ENCODE data around the gene CC2D2A. TPM values are rescaled to one million over a fixed set of nuclear protein-coding genes. Genes with fewer than 3 reads are reported as not detected.

CC2D2A gene
- total RNA-seq, 1 experiment from 2014 or later: 13.0 TPM

- DNase-seq (ENCODE audit: low read depth, low spot score) (peak; percentile 82), ATAC-seq (peak; percentile 87)
- Histone ChIP-seq H2AFZ (ENCODE audit: low read depth, low read length, poor library complexity, severe bottlenecking) (peak overlapping the region; percentile 93), H3K36me3 (ENCODE audit: control insufficient read depth in 1 of 2, insufficient read depth in 2 of 2, low read length in 2 of 2) (no peaks in the 10 kb centered on the region), H3K9me3 (ENCODE audit: control insufficient read depth in 1 of 2, insufficient read depth in 1 of 2, low read depth in 1 of 2, low read length in 2 of 2) (no peaks in the 10 kb centered on the region), H3K27me3 (ENCODE audit: insufficient read depth, low read length) (no peaks in the 10 kb centered on the region), H3K4me1 (ENCODE audit: control insufficient read depth in 1 of 2, insufficient read depth in 2 of 2, low read length in 2 of 2) (peaks cover 5 to 11% of the 10 kb centered on the region in 2 experiments), H3K9ac (ENCODE audit: low read length) (peak overlapping the region; percentile 73), H4K20me1 (ENCODE audit: insufficient read depth) (no peaks in the 10 kb centered on the region), H3K9me2 (ENCODE audit: insufficient read depth) (no peaks in the 10 kb centered on the region), H3K4me3 (replicated peaks in 1 of 2; ENCODE audit: low read depth in 1 of 2, low read length in 2 of 2) (peak overlapping the region; percentile 62 to 68), H3K79me2 (ENCODE audit: insufficient read depth, low read length) (0 out of 2 replicates have a peak, but pooled peaks cover 7% of the 10 kb centered on the region), H3K27ac (ENCODE audit: low read depth, low read length) (peak overlapping the region; percentile 56), H3K4me2 (ENCODE audit: low read length) (peak overlapping the region; percentile 84)
- intact Hi-C loops (cut with micrococcal nuclease): loop anchor here (1.0 to 5.0 kb wide), 6 partner anchors 171 to 788 kb away; no protein-coding TSS in a partner anchor
- TSS peak; percentile 43 for BruUV-seq (replicated peaks)
- POLR2A ChIA-PET: interaction anchor here (0.9 to 1.1 kb wide), 4 partner anchors 9 to 477 kb away, joined by 3 to 4 read pairs (median 4); no protein-coding TSS in a partner anchor
- RAD21 ChIA-PET (ENCODE audit: low non-redundant PET in 1 of 2, low total read pairs in 2 of 2, uncharacterized antibody in 2 of 2, unreplicated experiment in 2 of 2): interaction anchor here (0.9 to 2.0 kb wide), 7 partner anchors 326 to 785 kb away, joined by 3 to 17 read pairs (median 5); no protein-coding TSS in a partner anchor
- CTCF ChIA-PET: interaction anchor here (0.7 to 2.2 kb wide), 14 partner anchors 8 to 786 kb away, joined by 3 to 44 read pairs (median 4); no protein-coding TSS in a partner anchor
- no peak for TF ChIP-seq CBX3 (IDR thresholded peaks at IDR 0.05; ENCODE audit: low read depth)
- no peak for TF ChIP-seq REST (IDR thresholded peaks at IDR 0.05; ENCODE audit: low read depth)
- peak; percentile 47 for TF ChIP-seq POLR2AphosphoS5 (IDR thresholded peaks at IDR 0.05; ENCODE audit: low read depth, low read length)
- TF ChIP-seq JUND (IDR thresholded peaks at IDR 0.05): no peak; the same call in 1 of the 2 replicates
- TF ChIP-seq ZFX (IDR thresholded peaks at IDR 0.05): no peak
- TF ChIP-seq ZBTB33 (IDR thresholded peaks at IDR 0.05; ENCODE audit: extremely low read depth, insufficient replicate concordance, low read length): no peak
- no peak for TF ChIP-seq FOSL1 (IDR thresholded peaks at IDR 0.05; ENCODE audit: low read depth)
- TF ChIP-seq SP1 (IDR thresholded peaks at IDR 0.05; ENCODE audit: low read depth): no peak
- peak; percentile 70 for TF ChIP-seq POLR2A (IDR thresholded peaks at IDR 0.05; ENCODE audit: borderline replicate concordance, extremely low read depth, insufficient read depth, insufficient read length)
- no peak for TF ChIP-seq TCF7L2 (IDR thresholded peaks at IDR 0.05; ENCODE audit: borderline replicate concordance, extremely low read depth, insufficient read depth, insufficient read length)
- no peak for TF ChIP-seq SRF (IDR thresholded peaks at IDR 0.05; ENCODE audit: low read depth)
- TF ChIP-seq ATF3 (IDR thresholded peaks at IDR 0.05): no peak
- TF ChIP-seq CEBPB (IDR thresholded peaks at IDR 0.05; ENCODE audit: low read depth): no peak
- TF ChIP-seq RAD21 (IDR thresholded peaks at IDR 0.05; ENCODE audit: low read depth): peak; percentile 92
- TF ChIP-seq SIN3A (IDR thresholded peaks at IDR 0.05; ENCODE audit: low read depth): no peak
- peak; percentile 90 for TF ChIP-seq MAX (IDR thresholded peaks at IDR 0.05)
- no peak for TF ChIP-seq EZH2phosphoT487 (IDR thresholded peaks at IDR 0.05; ENCODE audit: borderline replicate concordance)
- TF ChIP-seq ZNF274 (IDR thresholded peaks at IDR 0.05; ENCODE audit: low read depth, low read length): no peak
- no peak for TF ChIP-seq ELF1 (IDR thresholded peaks at IDR 0.05; ENCODE audit: borderline replicate concordance, low read depth)
- TF ChIP-seq YY1 (IDR thresholded peaks at IDR 0.05; ENCODE audit: extremely low read depth, insufficient replicate concordance, low read depth, low read length): peak; percentile 90
- no peak for TF ChIP-seq EZH2 (IDR thresholded peaks at IDR 0.05)
- TF ChIP-seq EGR1 (IDR thresholded peaks at IDR 0.05; ENCODE audit: low read depth): no peak
Observed at GRCh38 chr4:15479089-15479912, 9.6 kb downstream of the CC2D2A start.
